K562 (cell line): ENCODE measurements around the gene ATF3. TPM values are rescaled to one million over a fixed set of nuclear protein-coding genes. Genes with fewer than 3 reads are reported as not detected.

Experiments
- CHD2 ChIP-seq: IDR thresholded peaks from 2 replicates; pipeline ENCODE4 v1.6.1; 2011; ENCODE audit warnings: low read depth, low read length
- DIDO1 ChIP-seq: fragments of 450-650 bp; IDR thresholded peaks from 2 replicates; pipeline ENCODE4 v1.6.1; 2016; ENCODE audit warnings: low read depth, missing biosample characterization, missing genetic modification characterization
- DMBX1 ChIP-seq: fragments of 250-450 bp; sonication (Bioruptor Pico); IDR thresholded peaks from 2 replicates; pipeline ENCODE4 v1.8.0; 2022; ENCODE audit warnings: inconsistent platforms, mild to moderate bottlenecking, moderate library complexity, borderline replicate concordance
- NR4A1 ChIP-seq, 2 experiments: fragments of 250-450 bp in 1 of 2; fragments of 450-650 bp in 1 of 2; sonication (Bioruptor Pico) in 1 of 2; IDR thresholded peaks; 2 replicates each; pipeline versions ENCODE4 v1.4.0 to v1.6.1; 2016 to 2020; ENCODE audit warnings: mild to moderate bottlenecking in 2 of 2, missing compliant biosample characterization in 1 of 2, missing genetic modification characterization in 1 of 2, moderate library complexity in 1 of 2
- PRPF4 ChIP-seq: fragments of 200-400 bp; formaldehyde crosslinking; IDR thresholded peaks from one replicate; pipeline ENCODE4 v1.6.1; 2017; ENCODE audit warnings: low read length, low read depth, mild to moderate bottlenecking; ENCODE audit not compliant: insufficient read depth, poor library complexity, severe bottlenecking
- SLC30A9 ChIP-seq: fragments of 250-450 bp; sonication (Bioruptor Pico); IDR thresholded peaks from 2 replicates; pipeline ENCODE4 v1.8.0; 2022; ENCODE audit warnings: mild to moderate bottlenecking, moderate library complexity
- SMARCA4 ChIP-seq: fragments of 450-650 bp; IDR thresholded peaks from 2 replicates; pipeline ENCODE4 v1.6.1; 2016
- ZNF263 ChIP-seq: sonication (generic); formaldehyde crosslinking; IDR thresholded peaks from 2 replicates; pipeline ENCODE4 v1.8.0; 2022; ENCODE audit warnings: mild to moderate bottlenecking, missing genetic modification reagents, borderline replicate concordance
- ZNF644 ChIP-seq: fragments of 200-800 bp; sonication (Bioruptor generic); IDR thresholded peaks from 2 replicates; pipeline ENCODE4 v1.6.1; 2016; ENCODE audit warnings: low read depth, missing genetic modification characterization, missing compliant biosample characterization
- ZNF696 ChIP-seq: fragments of 250-450 bp; sonication (Bioruptor Pico); conservative IDR thresholded peaks from 2 replicates; pipeline ENCODE4 v1.4.0; 2020; ENCODE audit warnings: mild to moderate bottlenecking, moderate library complexity
- ZNF785 ChIP-seq: fragments of 250-450 bp; sonication (Bioruptor Pico); IDR thresholded peaks from 2 replicates; pipeline ENCODE4 v1.4.0; 2020; ENCODE audit warnings: mild to moderate bottlenecking
- ZNF79 ChIP-seq: fragments of 250-450 bp; sonication (Bioruptor Pico); IDR thresholded peaks from 2 replicates; pipeline ENCODE4 v1.4.0; 2020; ENCODE audit warnings: low read depth, mild to moderate bottlenecking, moderate library complexity
- polyA plus RNA-seq, 8 experiments: library from polyadenylated mRNA; depleted of rRNA in 4 of 8; stranded (reverse) in 5 of 8; unstranded in 3 of 8; fragments of >200 nt; fragmentation: Nextera tagmentation in 2 of 8; fragmentation: Illumina TruSeq in 1 of 8; extraction: Ambion mirVana in 2 of 8; extraction: Trizol in 1 of 8; gene quantifications; 2 replicates each; pipeline versions ENCODE4 v1.2.1 to v1.2.3, GENCODE V29; 2011 to 2014; ENCODE audit warnings: inconsistent platforms in 1 of 8, missing spikeins in 1 of 8
- total RNA-seq, 7 experiments: library from RNA; depleted of rRNA in 6 of 7; stranded (reverse); fragments of >200 nt in 6 of 7; fragmentation: Illumina TruSeq in 2 of 7; extraction: Trizol in 2 of 7; gene quantifications; 2 replicates each; pipeline versions ENCODE4 v1.2.1 to v1.2.3, GENCODE V29; 2011 to 2021; ENCODE audit warnings: low replicate concordance in 1 of 7
- TF ChIP-seq, protein P1 (sequence below): fragments of 200-600 bp; sonication (generic); IDR thresholded peaks from one replicate; pipeline ENCODE4 v1.6.1; 2012; ENCODE audit warnings: mild to moderate bottlenecking, low read depth, low read length, inconsistent platforms

Gene ATF3
- total and polyA plus RNA-seq, 9 of the 15 experiments (the other 6 are each of a cell fraction or from before 2014, with no cell fraction given): 3.5 to 28.2 (median 19.8) TPM

DNA sequence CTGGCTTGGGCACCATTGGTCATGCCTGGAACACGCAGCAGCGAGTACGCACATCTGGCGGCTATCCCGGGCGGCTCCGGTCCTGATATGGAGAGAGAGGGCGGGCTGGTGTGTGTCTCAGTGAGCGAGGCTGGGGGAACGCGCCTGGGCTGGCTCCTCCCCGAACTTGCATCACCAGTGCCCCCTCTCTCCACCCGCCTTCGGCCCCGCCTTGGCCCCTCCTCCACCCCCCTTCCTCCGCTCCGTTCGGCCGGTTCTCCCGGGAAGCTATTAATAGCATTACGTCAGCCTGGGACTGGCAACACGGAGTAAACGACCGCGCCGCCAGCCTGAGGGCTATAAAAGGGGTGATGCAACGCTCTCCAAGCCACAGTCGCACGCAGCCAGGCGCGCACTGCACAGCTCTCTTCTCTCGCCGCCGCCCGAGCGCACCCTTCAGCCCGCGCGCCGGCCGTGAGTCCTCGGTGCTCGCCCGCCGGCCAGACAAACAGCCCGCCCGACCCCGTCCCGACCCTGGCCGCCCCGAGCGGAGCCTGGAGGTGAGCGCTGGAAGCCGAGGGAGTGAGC is at the start of gene ATF3 (continued):
- TF ChIP-seq SLC30A9 (CRISPR knock-in tag) (no peak), PRPF4 (peak; percentile 98), ZNF696 (CRISPR knock-in tag) (no peak), CHD2 (peak; percentile 50; the same call in 1 of the 2 replicates), DIDO1 (no peak), NR4A1 (CRISPR knock-in tag; IDR thresholded peaks at IDR 0.05) (no peak), NR4A1 (tag; IDR thresholded peaks at IDR 0.05) (peak; percentile 78; the same call in 1 of the 2 replicates), DMBX1 (CRISPR knock-in tag) (no peak), SMARCA4 (peak; percentile 9; the same call in 1 of the 2 replicates), ZNF785 (CRISPR knock-in tag) (no peak), ZNF263 (CRISPR knock-in tag) (peak; percentile 83; the same call in 1 of the 2 replicates), ZNF644 (no peak), ZNF79 (CRISPR knock-in tag) (no peak)
- TF ChIP-seq, protein P1, sequence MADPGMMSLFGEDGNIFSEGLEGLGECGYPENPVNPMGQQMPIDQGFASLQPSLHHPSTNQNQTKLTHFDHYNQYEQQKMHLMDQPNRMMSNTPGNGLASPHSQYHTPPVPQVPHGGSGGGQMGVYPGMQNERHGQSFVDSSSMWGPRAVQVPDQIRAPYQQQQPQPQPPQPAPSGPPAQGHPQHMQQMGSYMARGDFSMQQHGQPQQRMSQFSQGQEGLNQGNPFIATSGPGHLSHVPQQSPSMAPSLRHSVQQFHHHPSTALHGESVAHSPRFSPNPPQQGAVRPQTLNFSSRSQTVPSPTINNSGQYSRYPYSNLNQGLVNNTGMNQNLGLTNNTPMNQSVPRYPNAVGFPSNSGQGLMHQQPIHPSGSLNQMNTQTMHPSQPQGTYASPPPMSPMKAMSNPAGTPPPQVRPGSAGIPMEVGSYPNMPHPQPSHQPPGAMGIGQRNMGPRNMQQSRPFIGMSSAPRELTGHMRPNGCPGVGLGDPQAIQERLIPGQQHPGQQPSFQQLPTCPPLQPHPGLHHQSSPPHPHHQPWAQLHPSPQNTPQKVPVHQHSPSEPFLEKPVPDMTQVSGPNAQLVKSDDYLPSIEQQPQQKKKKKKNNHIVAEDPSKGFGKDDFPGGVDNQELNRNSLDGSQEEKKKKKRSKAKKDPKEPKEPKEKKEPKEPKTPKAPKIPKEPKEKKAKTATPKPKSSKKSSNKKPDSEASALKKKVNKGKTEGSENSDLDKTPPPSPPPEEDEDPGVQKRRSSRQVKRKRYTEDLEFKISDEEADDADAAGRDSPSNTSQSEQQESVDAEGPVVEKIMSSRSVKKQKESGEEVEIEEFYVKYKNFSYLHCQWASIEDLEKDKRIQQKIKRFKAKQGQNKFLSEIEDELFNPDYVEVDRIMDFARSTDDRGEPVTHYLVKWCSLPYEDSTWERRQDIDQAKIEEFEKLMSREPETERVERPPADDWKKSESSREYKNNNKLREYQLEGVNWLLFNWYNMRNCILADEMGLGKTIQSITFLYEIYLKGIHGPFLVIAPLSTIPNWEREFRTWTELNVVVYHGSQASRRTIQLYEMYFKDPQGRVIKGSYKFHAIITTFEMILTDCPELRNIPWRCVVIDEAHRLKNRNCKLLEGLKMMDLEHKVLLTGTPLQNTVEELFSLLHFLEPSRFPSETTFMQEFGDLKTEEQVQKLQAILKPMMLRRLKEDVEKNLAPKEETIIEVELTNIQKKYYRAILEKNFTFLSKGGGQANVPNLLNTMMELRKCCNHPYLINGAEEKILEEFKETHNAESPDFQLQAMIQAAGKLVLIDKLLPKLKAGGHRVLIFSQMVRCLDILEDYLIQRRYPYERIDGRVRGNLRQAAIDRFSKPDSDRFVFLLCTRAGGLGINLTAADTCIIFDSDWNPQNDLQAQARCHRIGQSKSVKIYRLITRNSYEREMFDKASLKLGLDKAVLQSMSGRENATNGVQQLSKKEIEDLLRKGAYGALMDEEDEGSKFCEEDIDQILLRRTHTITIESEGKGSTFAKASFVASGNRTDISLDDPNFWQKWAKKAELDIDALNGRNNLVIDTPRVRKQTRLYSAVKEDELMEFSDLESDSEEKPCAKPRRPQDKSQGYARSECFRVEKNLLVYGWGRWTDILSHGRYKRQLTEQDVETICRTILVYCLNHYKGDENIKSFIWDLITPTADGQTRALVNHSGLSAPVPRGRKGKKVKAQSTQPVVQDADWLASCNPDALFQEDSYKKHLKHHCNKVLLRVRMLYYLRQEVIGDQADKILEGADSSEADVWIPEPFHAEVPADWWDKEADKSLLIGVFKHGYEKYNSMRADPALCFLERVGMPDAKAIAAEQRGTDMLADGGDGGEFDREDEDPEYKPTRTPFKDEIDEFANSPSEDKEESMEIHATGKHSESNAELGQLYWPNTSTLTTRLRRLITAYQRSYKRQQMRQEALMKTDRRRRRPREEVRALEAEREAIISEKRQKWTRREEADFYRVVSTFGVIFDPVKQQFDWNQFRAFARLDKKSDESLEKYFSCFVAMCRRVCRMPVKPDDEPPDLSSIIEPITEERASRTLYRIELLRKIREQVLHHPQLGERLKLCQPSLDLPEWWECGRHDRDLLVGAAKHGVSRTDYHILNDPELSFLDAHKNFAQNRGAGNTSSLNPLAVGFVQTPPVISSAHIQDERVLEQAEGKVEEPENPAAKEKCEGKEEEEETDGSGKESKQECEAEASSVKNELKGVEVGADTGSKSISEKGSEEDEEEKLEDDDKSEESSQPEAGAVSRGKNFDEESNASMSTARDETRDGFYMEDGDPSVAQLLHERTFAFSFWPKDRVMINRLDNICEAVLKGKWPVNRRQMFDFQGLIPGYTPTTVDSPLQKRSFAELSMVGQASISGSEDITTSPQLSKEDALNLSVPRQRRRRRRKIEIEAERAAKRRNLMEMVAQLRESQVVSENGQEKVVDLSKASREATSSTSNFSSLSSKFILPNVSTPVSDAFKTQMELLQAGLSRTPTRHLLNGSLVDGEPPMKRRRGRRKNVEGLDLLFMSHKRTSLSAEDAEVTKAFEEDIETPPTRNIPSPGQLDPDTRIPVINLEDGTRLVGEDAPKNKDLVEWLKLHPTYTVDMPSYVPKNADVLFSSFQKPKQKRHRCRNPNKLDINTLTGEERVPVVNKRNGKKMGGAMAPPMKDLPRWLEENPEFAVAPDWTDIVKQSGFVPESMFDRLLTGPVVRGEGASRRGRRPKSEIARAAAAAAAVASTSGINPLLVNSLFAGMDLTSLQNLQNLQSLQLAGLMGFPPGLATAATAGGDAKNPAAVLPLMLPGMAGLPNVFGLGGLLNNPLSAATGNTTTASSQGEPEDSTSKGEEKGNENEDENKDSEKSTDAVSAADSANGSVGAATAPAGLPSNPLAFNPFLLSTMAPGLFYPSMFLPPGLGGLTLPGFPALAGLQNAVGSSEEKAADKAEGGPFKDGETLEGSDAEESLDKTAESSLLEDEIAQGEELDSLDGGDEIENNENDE: no peak
